ENCODE data around the gene SPOCK2.
A peak's percentile ranks its signal among the peaks of the same experiment; 100 is the strongest.
"Not testable (repeated sequence)": the region's sequence is repeated elsewhere in the genome, so short reads cannot be mapped to it uniquely, and the experiment has no call there.

The SPOCK2 gene

DNA sequence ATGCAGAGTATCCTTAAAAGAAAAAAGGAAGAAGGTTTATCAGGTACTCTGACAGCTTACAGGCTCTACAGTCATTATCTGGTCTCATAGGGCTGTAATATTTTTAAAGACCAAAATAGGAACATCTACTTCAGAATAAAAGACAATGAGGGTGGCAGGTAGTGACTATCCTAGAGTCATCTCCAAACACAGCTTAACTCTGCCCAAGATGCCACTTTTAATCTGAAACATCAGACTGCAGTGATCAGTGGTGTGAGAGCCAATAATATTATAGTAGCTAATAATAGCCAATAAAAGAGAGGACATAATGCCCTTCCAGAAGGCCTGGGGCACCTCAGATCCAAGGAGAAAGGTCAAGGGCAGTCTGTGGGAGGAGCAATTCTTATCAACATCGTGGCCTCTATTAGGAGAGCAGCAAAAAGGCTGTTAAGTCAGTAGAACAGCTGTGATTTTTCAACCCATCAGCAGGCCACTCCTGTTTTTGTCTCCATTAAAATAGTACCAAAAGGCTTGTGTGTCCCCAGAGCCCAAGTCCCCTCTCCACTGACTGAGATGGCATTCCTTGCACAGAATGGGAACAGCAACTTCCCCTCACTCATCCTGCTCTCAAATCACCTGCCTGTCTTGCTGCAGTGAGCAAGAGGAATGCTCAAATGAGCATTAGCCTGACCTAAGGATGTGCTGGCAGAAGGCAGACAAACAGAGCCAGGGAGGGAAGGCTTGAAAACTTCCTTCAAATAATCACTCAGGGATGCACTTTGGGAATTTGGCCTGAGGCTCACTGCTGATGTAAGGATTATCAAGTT is 20.7 kb upstream of the SPOCK2 start:
- DNase-seq (ENCODE audit: low read depth, low spot score): peak; percentile 44

DNA sequence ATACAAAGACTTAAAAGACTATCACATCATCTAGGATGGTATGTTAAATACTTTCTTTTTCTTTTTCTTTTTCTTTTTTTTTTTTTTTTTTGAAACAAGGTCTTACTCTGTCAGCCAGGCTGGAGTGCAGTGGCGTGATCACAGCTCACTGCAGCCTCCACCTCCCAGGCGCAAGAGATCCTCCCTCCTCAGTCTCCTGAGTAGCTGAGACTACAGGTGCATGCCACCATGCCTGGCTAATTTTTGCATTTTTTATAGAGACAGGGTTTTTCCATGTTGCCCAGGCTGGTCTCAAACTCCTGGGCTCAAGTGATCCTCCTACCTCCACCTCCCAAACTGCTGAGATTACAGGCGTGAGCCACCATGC is 19.6 kb upstream of the SPOCK2 start:
- not testable (repeated sequence) for DNase-seq (ENCODE audit: low read depth, low spot score)

DNA sequence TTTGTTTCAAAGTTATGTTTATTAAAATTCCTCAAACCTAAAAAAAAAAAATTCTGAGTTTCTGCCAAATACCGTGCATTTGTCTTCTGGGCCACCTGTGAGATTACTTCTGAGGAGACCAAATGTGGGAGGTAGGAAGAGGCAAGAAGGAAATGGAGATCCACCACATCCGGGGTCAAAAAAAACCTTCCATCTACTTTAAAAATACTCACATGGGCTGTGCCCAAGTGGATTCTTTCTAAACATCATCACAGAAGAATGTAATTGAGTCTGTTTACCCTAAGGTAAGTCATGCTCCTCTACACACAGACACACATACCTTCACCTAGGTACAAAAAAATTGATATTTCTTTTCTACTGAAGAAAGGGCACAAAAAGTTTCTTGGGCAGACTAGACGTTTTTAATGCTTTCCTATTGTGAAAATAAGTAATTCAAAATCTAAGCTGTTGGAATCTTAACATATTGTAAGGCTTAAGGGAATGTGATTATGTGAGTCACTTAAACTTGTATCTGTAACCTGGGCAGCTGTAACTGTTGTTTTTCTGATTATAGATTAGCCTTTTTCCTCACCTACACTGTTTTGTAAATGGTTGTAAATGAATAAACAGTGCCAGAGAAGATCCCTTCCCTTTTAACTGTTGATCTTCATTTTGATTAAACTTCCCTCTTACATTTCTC is 19.1 kb upstream of the SPOCK2 start:
- peak; percentile 26 for DNase-seq (ENCODE audit: low read depth, low spot score)

DNA sequence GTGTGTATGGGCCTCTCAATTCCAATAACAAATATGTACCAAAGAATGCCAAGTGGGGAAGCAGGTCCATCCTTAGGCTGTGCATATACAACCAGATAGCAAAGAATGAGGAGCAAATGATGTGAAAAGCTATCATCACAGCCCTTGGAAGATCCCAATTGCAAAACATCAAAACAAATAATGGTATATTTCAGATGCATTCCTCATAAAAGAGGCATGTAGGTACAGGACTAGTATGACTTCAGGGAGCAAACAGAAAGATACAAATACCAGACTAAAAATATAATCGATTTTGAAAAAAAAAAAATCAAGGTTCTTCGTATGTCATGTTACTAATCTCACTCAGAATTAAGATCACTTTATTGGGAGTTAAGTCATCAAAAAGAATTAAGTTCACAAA is 18.5 kb upstream of the SPOCK2 start:
- no peak for DNase-seq (ENCODE audit: low read depth, low spot score)

- DNase-seq (ENCODE audit: low read depth, low spot score): no peak
These were observed 18.0 kb upstream of the SPOCK2 start for GRCh38 chr10:72106154-72106849.

DNA sequence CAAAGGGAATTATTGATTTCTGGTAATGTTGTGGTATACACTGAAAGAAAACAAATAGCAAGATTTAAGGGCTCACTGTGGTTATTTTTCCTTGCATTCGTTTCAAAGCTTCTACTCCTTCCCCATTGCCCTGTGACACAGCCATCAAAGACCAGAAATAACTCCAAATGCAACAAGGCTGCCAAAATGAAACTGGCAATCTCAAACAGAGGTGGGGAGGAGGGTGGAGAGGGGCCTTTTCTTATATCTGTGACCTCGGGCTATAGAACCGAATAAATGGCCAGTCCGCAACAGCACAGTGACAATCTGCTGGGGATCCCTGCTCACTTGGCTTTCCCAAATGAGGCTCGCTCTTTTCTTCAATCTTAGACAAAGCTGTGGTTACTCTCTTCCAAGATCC is 17.4 kb upstream of the SPOCK2 start:
- no peak for DNase-seq (ENCODE audit: low read depth, low spot score)

GRCh38 chr10:72105098-72105475 is 16.7 kb upstream of the SPOCK2 start:
- DNase-seq (ENCODE audit: low read depth, low spot score): no peak

DNA sequence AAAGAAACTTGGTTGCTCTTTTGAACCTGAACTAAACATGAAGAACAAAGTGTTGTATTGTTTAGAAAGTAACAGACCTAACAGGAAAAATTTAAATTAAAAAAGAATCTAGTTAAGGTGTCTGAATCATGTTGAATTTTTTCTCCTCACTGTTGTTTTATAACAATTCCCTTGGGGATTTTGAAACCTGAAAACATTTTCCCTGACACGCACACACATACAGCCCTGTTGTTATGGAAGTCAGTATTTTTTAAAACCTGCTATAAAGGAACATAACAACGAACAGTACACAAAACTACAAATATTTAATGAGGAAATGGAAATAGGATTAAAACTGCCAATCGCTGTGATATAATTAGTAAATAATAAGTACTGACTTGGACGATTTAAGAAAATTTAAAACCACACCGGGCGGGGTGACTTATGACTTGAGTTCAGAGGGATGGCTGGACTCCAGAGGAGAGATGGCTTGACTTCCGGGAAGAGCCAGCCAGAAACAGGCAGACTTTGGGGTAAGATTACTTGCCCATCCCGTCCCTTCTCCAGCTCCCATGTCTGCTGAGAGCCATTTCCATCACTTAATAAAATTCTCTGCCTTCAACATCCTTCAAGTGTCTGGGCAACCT is 16.2 kb upstream of the SPOCK2 start:
- peak; percentile 29 for DNase-seq (ENCODE audit: low read depth, low spot score)

GRCh38 chr10:72099600-72099921 is 11.2 kb upstream of the SPOCK2 start:
- no peak for DNase-seq (ENCODE audit: low read depth, low spot score)

DNA sequence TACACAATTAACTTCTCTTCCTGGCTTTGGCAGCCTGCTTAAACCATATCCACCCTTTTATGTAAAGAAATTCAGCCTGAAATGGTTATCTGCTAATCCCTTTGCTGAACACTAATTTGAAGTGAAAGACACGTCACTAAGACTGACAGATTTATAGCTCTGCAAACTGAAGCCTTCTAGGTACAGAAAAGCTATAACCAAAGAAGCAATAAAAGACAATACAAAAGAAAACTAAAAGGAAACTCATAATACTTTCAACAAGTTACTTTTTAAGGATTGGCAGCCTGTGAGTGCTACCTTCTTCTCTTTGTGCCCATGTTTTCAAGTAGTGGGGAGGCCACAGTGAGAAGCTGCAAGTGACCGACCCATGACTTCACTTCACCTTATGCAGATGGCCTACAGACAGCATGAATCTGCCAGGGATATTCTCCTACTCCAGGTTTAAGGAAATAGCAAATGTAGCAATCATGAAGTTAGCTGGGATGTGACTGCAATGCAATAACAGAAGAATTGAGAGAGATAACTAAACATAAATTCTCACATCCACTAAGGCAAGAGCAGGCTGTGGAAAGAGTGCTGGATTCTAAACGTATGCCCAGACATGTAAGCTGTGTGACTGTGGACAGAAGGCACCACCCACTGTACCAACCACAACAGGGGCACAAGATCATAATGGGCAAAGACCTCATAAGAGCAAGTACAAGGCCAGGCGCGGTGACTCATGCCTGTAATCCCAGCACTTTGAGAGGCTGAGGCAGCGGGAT is 10.7 kb upstream of the SPOCK2 start:
- DNase-seq (ENCODE audit: low read depth, low spot score): no peak

- no peak for DNase-seq (ENCODE audit: low read depth, low spot score)
These were observed 10.0 kb upstream of the SPOCK2 start for GRCh38 chr10:72098301-72098835.

DNA sequence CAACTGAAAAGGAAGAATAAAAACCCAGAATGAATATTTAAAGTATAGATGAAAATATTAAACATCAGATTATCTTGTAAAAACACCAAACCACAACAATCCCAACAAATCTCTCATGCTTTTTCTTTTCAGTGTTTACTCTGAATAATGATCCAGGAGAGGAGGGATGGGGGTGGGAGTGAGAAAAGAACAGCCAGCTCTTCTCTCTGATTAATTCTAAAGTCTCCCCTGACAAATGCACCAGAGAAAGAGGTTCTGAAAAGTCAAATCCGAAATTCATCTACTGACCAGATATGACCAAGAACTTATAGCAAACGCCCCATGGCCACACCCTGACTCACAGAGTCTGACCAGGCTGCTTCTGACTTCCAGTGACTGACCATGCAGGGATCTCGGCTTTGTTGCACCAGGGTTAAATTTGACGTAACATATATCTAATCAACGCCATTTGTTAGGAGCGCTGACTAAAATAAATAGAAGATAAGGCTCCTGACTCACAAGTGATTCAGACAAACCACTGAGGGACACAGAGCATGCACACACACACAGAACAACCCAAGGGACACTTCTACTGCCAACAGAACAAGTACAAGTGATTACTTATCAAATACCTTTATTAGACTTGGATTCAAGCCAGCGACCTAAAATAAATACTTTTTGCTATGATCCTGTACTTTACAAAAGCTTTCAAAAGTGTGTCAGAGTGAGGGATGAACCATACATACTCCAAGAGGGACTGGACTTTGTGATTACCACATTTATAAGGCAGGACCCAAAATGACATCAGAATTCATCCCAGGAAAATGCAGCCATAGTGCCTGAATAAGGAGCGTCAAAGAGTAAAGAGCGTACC is 9.3 kb upstream of the SPOCK2 start:
- DNase-seq (ENCODE audit: low read depth, low spot score): peak; percentile 81

DNA sequence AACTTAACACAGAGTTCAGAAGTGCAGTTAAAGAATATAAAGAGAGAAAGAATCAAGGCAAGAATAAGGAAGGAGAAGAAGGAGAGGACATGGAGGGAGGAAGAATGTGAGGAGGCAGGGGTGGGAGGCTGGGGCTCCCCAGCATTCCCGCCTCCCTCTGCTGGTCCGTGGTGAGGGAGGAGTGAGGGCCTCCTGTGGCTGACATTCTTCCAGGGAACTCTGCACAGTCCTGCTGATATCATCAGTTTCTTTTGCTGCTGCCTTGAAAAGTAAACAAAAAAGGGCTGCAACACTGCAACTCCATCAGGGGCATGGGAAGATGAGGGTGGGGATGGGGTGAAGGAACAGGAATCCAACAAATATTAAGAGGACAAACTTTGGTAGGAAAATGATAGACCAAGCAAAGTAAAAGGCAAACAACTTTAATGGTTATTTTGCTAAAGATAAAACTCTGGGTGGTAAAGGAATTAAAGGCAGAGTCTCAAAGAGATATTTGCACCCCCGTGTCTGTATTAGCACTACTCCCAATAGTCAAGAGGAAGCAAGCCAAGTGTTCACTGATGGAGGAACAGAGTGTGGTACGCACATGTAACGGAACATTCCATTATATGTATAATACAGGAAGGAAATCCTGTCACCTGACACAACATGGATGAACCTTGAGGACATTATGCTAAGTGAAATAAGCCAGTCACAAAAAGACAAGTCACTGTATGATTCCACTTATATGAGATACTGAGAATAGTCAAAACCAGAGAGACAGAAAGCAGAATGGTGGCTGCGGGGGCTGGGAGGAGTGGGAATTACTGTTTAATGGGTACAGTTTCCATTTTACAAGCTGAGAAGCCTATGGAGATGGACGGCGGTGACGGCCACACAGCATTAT is 8.0 kb upstream of the SPOCK2 start:
- peak; percentile 74 for DNase-seq (ENCODE audit: low read depth, low spot score)

GRCh38 chr10:72095195-72095594 is 6.8 kb upstream of the SPOCK2 start:
- DNase-seq (ENCODE audit: low read depth, low spot score): no peak

- no peak for DNase-seq (ENCODE audit: low read depth, low spot score)
These were observed 6.2 kb upstream of the SPOCK2 start for GRCh38 chr10:72094574-72094973.

DNA sequence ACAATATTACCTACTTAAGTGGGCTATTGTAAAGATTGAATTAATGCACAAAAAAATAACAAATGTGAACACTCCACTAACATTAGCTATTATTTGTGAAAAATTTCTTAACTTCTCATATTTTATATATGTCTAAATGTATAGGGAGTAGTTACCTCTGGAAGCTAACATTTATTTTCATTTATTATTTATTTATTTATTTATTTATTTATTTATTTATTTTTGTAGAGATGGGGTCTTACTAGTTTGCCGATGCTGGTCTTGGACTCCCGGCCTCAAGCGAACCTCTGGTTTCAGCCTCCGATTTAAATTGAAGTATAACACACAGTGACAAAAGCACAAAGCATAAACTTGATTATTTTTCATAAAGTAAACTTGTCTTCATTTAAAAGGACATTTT is 5.1 kb upstream of the SPOCK2 start:
- no peak for DNase-seq (ENCODE audit: low read depth, low spot score)

DNA sequence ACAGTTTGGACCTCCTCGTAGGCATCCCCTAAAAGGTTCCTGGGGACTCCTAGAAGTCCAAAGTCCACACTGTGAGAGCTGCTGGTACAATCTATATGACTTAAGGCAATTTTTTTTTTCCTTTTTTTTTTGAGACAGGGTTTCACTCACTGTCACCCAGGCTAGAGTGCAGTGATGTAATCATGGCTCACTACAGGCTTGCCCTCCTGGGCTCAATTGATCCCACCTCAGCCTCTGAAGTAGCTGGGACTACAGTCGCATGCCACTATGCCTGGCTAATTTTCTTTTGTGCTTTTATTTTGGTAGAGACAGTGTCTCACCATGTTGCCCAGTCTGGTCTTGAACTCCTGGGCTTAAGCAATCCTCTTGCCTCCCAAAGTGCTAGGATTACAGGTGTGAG is 4.6 kb upstream of the SPOCK2 start:
- DNase-seq (ENCODE audit: low read depth, low spot score): no peak

- no peak for DNase-seq (ENCODE audit: low read depth, low spot score)
These were observed 4.0 kb upstream of the SPOCK2 start for GRCh38 chr10:72092171-72092924.

DNA sequence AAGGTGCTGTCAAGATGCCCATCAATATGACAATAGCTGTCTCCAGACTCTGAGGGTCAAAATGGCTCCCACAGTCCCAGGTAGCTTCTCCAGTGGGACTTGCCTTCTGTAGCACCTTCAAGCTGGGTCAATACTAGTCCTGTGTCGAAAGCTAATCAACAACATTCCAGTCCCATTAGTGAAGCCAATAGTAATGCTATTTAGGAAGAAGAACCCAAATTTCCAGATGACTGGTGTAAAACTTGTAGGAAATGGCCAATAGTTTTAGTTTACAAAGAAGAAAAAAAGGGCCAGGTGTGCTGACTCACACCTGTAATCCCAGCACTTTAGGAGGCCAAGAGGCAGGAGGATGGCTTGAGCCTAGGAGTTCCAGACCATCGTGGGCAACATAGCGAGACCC is 2.0 kb upstream of the SPOCK2 start:
- DNase-seq (ENCODE audit: low read depth, low spot score): no peak
